PC-3 (cell line): ENCODE results near the gene ICAM1.

Source experiments
- CTCF ChIP-seq: fragments of 300-600 bp; sonication (generic); conservative IDR thresholded peaks from 2 replicates; pipeline ENCODE4 v1.5.1; 2017; ENCODE audit warnings: antibody characterized with exemption, low read depth, mild to moderate bottlenecking, low read length
- EZH2 ChIP-seq: fragments of 300-600 bp; sonication (generic); IDR thresholded peaks from one replicate; pipeline ENCODE4 v1.6.1; 2017; ENCODE audit warnings: antibody characterized with exemption, mild to moderate bottlenecking, low read length; ENCODE audit not compliant: unreplicated experiment
- EZH2phosphoT487 ChIP-seq: fragments of 300-600 bp; sonication (generic); IDR thresholded peaks from 2 replicates; pipeline ENCODE4 v1.6.1; 2018; ENCODE audit warnings: mild to moderate bottlenecking, antibody characterized with exemption, low read length, borderline replicate concordance

GRCh38 chr19:10279737-10280442, 9.0 kb downstream of the ICAM1 start:
- TF ChIP-seq CTCF = no peak
- TF ChIP-seq EZH2 = no peak
- TF ChIP-seq EZH2phosphoT487 = no peak
